Endothelial cell of umbilical vein (primary cell): Measurements from ENCODE around the gene PKNOX2.

Experiments used
- CTCF ChIP-seq, 2 donors: IDR thresholded peaks; 1 replicate in 1 of 2; 2 replicates in 1 of 2; pipeline ENCODE4 v1.5.1; 2011; ENCODE audit warnings: low read length in 2 of 2, mild to moderate bottlenecking in 2 of 2, moderate library complexity in 2 of 2, control low read depth in 1 of 2, inconsistent platforms in 1 of 2, low read depth in 1 of 2; ENCODE audit not compliant: insufficient read depth in 1 of 2; ENCODE audit errors: extremely low read depth in 1 of 2
- EZH2 ChIP-seq: IDR thresholded peaks from 2 replicates; pipeline ENCODE4 v1.6.1; 2012; ENCODE audit warnings: borderline replicate concordance, low read depth, mild to moderate bottlenecking, moderate library complexity, low read length, inconsistent platforms; ENCODE audit not compliant: severe bottlenecking
- FOS ChIP-seq: IDR thresholded peaks from 2 replicates; pipeline ENCODE4 v1.6.1; 2011; ENCODE audit warnings: mild to moderate bottlenecking, low read length, moderate library complexity, borderline replicate concordance; ENCODE audit not compliant: insufficient read depth
- GATA2 ChIP-seq: IDR thresholded peaks from 2 replicates; pipeline ENCODE4 v1.7.0; 2011; ENCODE audit warnings: low read depth, mild to moderate bottlenecking, moderate library complexity, mixed read lengths, low read length; ENCODE audit not compliant: insufficient read length, insufficient read depth
- POLR2A ChIP-seq: IDR thresholded peaks from 2 replicates; pipeline ENCODE4 v1.6.1; 2012; ENCODE audit warnings: low read depth, mild to moderate bottlenecking, control low read depth, low read length
- POLR2AphosphoS5 ChIP-seq: IDR thresholded peaks from 2 replicates; pipeline ENCODE4 v1.6.1; 2012; ENCODE audit warnings: low read depth, mild to moderate bottlenecking, control low read depth, low read length, moderate library complexity; ENCODE audit not compliant: insufficient read depth
- TF ChIP-seq, protein P1 (sequence below): IDR thresholded peaks from 2 replicates; pipeline ENCODE4 v1.6.1; 2011; ENCODE audit not compliant: insufficient read depth, insufficient read length

DNA sequence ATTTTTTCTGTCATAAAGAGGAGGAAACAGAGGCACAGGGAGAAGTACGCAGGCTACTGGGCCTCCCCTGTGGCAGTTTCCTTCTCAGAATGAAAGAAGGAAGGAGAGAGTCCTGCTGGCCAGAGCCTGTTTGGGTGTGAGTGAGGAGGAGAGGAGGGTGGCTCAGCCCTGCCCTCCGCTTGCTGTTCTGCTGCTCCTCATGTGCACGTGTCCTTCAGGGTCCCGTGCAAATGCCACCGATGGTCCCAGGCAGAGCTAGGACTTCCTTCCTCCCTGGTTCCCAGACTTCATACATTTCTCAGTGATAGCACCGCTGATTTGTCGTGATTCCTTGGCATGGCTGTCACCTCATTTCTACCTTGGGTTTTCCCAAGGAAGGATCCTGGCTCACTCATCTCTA lies 88.7 kb downstream of the PKNOX2 start:
- TF ChIP-seq CTCF (IDR thresholded peaks at IDR 0.05; ENCODE audit: extremely low read depth in 1 of 2, insufficient read depth in 1 of 2, low read depth in 1 of 2, low read length in 2 of 2) (no peak), POLR2A (no peak), POLR2AphosphoS5 (no peak), FOS (no peak), EZH2 (no peak), GATA2 (no peak)
- TF ChIP-seq, protein P1, sequence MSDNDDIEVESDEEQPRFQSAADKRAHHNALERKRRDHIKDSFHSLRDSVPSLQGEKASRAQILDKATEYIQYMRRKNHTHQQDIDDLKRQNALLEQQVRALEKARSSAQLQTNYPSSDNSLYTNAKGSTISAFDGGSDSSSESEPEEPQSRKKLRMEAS: no peak
